ENCODE measurements around the gene TBC1D9. TPM values are rescaled to one million over a fixed set of nuclear protein-coding genes. Genes with fewer than 3 reads are reported as not detected.

Gene TBC1D9
- total RNA-seq, 1 donor from 2014 or later = 76.6 TPM

DNA sequence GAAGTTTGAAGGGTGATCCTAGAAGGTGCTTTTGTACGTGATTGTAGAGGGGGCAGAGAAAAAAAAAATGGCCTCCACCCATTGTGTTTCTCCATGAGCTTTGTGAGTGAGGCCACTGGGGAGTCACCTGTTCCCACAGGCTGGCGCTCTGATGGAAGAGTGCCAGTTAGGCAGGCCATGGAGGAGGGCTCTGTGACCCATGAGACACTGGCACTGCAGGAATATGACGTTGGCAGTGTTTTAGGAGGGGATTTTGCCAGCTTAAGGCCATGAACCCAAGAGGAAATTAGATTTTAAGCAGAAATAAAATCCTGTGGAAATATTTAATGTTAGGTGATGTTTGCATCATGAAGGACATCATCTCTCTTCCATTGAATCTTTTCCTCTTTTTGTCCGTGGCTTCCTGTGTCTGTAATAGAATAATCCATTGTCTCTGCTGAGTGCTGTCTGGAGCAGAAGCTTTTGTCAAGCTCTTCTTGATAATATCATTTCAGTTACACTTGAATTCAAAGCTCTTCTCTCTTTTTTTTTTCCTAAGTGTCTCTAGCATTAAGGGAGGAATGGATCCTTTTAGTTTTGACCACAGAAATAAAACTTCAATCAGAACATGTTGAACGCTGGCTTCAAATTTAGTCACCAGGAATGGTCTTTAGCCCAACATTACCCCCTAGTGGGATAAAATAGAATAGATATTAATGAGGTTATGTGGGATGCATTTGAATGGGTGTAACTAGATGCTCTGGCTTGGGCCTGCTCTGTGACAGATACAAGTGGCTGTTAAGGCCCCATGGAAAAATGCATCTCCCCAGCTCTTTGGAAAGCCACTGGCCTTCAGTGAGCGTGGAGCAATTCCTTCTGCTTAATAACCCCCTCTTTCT lies 146.4 kb downstream of the TBC1D9 start:
- DNase-seq = peak; percentile 77

- DNase-seq = no peak
These were observed 148.3 kb downstream of the TBC1D9 start for GRCh38 chr4:140607852-140608251.

- DNase-seq = no peak
These were observed 151.6 kb downstream of the TBC1D9 start for GRCh38 chr4:140604544-140604943.

GRCh38 chr4:140603286-140603685 lies 152.9 kb downstream of the TBC1D9 start:
- DNase-seq = no peak

GRCh38 chr4:140602714-140603113 lies 153.5 kb downstream of the TBC1D9 start:
- DNase-seq = no peak

DNA sequence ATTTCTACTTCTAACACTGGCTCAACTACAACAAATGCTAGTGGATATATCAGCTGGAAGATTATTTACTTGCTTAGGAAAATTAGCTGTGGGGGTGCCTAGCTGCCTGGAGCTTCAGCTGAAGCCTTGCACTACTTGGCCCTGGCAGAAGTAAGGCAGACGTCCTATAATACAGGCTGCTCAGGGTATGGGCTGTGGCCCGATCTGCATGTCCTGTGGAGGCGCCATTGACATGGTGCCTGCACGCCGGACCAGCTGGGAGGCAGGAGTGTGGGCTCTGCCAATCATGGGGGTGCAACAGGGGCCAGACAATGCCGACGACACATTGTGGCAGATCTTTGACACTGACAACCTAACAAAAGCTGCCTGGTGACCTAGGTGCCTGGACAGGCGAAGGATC lies 155.8 kb downstream of the TBC1D9 start:
- DNase-seq = no peak

GRCh38 chr4:140595065-140595464 lies 161.1 kb downstream of the TBC1D9 start:
- DNase-seq = peak; percentile 50

GRCh38 chr4:140584439-140584838 lies 171.7 kb downstream of the TBC1D9 start:
- no peak for DNase-seq

GRCh38 chr4:140581078-140581477 lies 175.1 kb downstream of the TBC1D9 start:
- DNase-seq = no peak

DNA sequence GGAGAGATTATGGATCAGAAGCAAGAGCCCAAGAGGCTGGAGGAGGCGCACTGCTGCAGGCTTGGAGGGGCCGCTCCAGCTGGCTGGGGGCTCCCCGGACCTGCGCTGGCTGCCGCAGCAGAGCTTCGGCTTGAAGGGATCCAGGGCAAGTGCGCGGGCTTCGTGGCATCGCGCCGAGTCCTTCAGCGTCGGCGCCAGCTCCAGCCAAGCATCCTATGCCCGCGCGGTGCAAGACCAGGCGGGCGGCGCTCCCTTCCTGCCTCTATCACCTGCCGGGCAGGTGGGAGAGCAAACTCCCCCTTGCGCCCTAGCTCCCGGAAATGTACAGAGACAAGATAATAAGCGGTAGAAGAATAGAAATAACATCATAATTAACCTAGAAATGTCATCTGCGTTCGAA lies 176.9 kb downstream of the TBC1D9 start:
- no peak for DNase-seq

GRCh38 chr4:140575489-140575888 lies 180.7 kb downstream of the TBC1D9 start:
- DNase-seq = no peak

DNA sequence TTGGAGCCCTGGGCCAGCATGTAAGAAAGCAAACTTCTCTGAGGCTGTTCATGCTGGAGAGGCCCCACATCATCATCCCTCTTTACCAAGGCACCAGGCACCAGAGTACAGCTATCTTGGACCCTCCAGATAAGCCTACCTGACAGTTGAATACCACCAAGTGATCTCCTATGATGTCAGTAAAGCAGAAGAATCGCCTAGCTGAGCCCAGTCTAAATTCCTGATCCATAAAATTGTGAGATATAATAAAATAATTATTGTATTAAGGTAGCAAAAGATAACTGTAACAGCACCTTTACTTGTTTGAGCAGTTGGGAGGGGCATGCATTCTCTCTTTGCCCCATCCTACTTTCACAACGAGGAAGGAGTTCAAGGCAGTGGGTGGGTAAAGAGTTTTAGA lies 184.6 kb downstream of the TBC1D9 start:
- no peak for DNase-seq

Other genes starting within 250 kb of the TBC1D9 start
- gene ELMOD2, start 232.2 kb downstream of the TBC1D9 start, total RNA-seq = 26.6 and 35.1 TPM in 2 replicates
- not detected in 2 replicates for gene UCP1, start 187.4 kb downstream of the TBC1D9 start, total RNA-seq

All from dermis blood vessel endothelial cell (primary cell).